ENCODE measurements around the gene MAN2A1.

MAN2A1 gene

GRCh38 chr5:109836280-109836679 lies 146.6 kb downstream of the MAN2A1 start:
- no peak overlapping the region for H3K27ac Mint-ChIP-seq
- H3K27me3 Mint-ChIP-seq = no peaks in the 10 kb centered on the region
- H3K4me1 Mint-ChIP-seq (ENCODE audit: low read depth in 2 of 2) = peaks cover 4 to 13% of the 10 kb centered on the region in 2 donors
- ATAC-seq (replicated peaks) (no peak), DNase-seq (no peak)
- peaks cover 22% of the 10 kb centered on the region for H3K36me3 Mint-ChIP-seq (ENCODE audit: insufficient read depth)
- H3K9me3 Mint-ChIP-seq = no peaks in the 10 kb centered on the region
- H3K4me3 Mint-ChIP-seq = no peak overlapping the region

DNA sequence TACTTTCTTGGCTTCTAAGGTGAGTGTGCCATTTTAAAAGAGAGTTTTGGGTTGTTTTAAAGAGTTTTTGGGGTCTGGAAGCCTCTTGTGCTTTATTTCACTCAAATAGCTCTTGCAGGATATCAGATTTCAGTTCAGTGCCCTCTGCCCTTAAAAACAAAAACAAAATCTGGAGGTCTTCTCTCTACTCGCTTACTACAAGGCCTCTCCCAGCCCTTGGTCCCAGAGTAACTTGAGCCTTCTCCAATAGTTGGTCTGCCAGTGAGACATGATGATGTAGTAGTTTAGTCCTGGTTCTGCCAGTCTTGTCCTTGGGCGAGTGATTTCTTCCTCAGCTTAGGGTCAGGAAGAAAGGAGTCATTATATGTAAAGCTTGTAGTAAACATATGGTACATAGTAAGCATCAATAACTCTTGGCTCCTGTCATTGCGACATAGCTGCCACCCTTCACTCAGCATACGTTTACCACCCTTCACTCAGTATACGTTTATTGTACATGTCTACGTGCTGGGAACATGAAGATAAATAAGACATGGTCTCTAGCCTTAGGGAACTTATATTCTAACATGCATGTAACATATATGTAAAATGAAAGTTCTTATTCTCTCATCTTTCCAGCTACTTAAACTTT lies 147.6 kb downstream of the MAN2A1 start:
- DNase-seq (no peak), ATAC-seq (replicated peaks) (no peak)
- peak overlapping the region in 1 of 2 donors; percentile 50 for H3K27ac Mint-ChIP-seq
- no peak overlapping the region for H3K4me3 Mint-ChIP-seq
- no peaks in the 10 kb centered on the region for H3K27me3 Mint-ChIP-seq
- peaks cover 4 to 9% of the 10 kb centered on the region in 2 donors for H3K4me1 Mint-ChIP-seq (ENCODE audit: low read depth in 2 of 2)
- peaks cover 23% of the 10 kb centered on the region for H3K36me3 Mint-ChIP-seq (ENCODE audit: insufficient read depth)
- no peaks in the 10 kb centered on the region for H3K9me3 Mint-ChIP-seq

DNA sequence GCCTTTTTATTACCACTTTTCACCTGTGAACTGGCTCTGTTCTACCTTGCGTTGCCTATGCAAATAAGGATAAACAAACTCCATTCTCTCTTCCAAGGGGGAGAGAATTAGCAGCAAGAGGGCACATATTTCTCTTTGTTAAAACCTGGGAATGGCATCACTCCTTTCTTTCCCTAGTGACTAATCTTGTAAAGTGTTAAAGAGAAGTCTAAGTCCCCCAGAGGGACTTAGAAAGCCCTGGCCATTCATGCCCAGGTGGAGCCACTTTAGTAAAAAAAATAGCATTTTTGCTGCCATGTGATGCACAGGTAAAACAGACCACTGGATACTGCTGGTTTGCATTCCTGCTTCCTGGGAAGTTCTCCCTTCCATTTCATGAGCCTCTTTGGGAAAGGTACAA lies 148.4 kb downstream of the MAN2A1 start:
- Mint-ChIP-seq H3K36me3 (ENCODE audit: insufficient read depth) (peaks cover 31% of the 10 kb centered on the region), H3K4me1 (ENCODE audit: low read depth in 2 of 2) (peaks cover 4 to 9% of the 10 kb centered on the region in 2 donors), H3K4me3 (no peak overlapping the region), H3K27me3 (no peaks in the 10 kb centered on the region), H3K27ac (no peak overlapping the region), H3K9me3 (no peaks in the 10 kb centered on the region)
- DNase-seq (no peak), ATAC-seq (replicated peaks) (no peak)

DNA sequence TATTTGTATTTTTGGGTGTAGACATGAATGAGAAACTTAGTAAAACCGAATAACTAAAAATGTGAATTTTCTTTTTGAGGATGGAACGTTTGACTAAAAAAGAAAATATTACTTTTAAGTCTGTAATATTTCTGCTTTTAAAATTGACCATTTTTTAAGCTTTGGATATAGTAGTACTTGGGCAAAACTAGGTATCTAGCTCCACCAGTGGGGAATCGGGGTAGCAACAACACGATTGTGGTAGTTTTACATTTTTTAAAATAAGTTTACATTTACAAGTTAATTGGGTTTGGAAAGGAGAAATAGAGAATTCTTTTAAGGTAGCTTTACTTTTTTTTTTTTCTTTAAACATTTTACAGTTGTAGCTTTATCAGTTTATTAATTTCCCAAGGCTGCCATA lies 154.4 kb downstream of the MAN2A1 start:
- H3K27ac Mint-ChIP-seq = no peak overlapping the region
- no peak overlapping the region for H3K4me3 Mint-ChIP-seq
- DNase-seq (no peak), ATAC-seq (replicated peaks) (no peak)
- H3K27me3 Mint-ChIP-seq = no peaks in the 10 kb centered on the region
- peaks cover 15 to 24% of the 10 kb centered on the region in 2 donors for H3K4me1 Mint-ChIP-seq (ENCODE audit: low read depth in 2 of 2)
- H3K36me3 Mint-ChIP-seq (ENCODE audit: insufficient read depth) = peaks cover 61% of the 10 kb centered on the region
- peaks cover 0 to 7% of the 10 kb centered on the region in 2 donors for H3K9me3 Mint-ChIP-seq

GRCh38 chr5:109844695-109845094 lies 155.0 kb downstream of the MAN2A1 start:
- H3K36me3 Mint-ChIP-seq (ENCODE audit: insufficient read depth) = peaks cover 57% of the 10 kb centered on the region

DNA sequence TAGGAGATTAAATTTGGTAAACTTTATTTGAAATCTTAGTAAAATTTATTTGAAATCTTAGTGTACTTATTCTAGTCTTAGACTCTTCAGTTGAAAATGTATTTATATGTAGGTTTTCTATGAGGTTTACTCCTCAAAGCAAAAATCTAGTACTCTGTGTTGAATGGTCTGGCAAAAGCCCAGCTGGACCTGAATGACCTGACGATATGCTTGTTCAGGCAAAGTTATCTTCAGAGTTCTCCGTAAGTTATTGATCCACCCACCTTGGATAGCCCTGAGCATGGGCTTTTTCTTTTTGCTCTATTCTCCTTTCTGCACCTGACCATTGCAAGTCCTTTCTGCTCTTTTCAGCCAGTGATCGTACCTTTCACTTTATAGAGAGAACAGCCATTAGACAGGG lies 158.4 kb downstream of the MAN2A1 start:
- Mint-ChIP-seq H3K27me3 (no peaks in the 10 kb centered on the region), H3K36me3 (ENCODE audit: insufficient read depth) (peaks cover 38% of the 10 kb centered on the region), H3K27ac (peak overlapping the region in 1 of 2 donors; percentile 89), H3K9me3 (peaks cover 0 to 7% of the 10 kb centered on the region in 2 donors), H3K4me3 (no peak overlapping the region), H3K4me1 (ENCODE audit: low read depth in 2 of 2) (peaks cover 27 to 49% of the 10 kb centered on the region in 2 donors)
- ATAC-seq (replicated peaks) (no peak), DNase-seq (no peak)

More at GRCh38 chr5:109844695-109845094, 155.0 kb downstream of the MAN2A1 start:
- Mint-ChIP-seq H3K27me3 (no peaks in the 10 kb centered on the region), H3K4me3 (no peak overlapping the region), H3K4me1 (ENCODE audit: low read depth in 2 of 2) (peaks cover 21 to 30% of the 10 kb centered on the region in 2 donors), H3K9me3 (peaks cover 0 to 7% of the 10 kb centered on the region in 2 donors), H3K27ac (no peak overlapping the region)
- DNase-seq (no peak), ATAC-seq (replicated peaks) (no peak)

DNA sequence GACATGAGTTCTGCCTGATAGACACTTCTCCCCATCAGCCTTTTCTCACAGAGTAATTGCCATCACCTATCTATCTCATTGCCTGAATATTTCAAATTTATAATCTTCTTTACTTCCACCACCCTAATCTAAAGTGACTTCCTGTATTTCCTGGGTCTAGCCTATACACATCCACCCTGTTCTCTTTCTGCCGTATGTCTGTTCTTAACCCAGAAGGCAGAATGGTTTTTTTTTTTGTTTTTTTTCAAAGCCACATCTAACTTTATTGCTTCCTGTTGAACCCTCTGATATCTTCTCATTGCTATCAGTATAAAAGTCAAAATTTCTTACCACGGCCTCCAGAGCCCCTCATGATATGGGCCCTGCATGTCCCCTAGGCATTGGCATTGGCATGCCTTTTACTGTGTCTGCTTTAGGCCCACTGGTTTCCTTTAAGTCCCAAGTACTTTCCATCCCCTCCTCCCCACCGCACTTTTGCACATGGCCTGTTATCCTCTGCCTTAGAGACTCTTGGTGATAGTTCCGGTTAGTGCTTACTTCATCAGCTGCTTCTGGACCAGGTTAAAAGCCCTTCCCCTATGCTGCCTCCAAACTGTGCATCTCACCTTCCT lies 159.9 kb downstream of the MAN2A1 start:
- Mint-ChIP-seq H3K9me3 (peaks cover 0 to 7% of the 10 kb centered on the region in 2 donors), H3K27ac (peak overlapping the region; percentile 9 to 89), H3K4me1 (ENCODE audit: low read depth in 2 of 2) (peaks cover 30 to 50% of the 10 kb centered on the region in 2 donors), H3K27me3 (no peaks in the 10 kb centered on the region), H3K36me3 (ENCODE audit: insufficient read depth) (peaks cover 29% of the 10 kb centered on the region), H3K4me3 (peak overlapping the region; percentile 4 to 49)
- ATAC-seq (replicated peaks) (peak; percentile 36), DNase-seq (no peak)

DNA sequence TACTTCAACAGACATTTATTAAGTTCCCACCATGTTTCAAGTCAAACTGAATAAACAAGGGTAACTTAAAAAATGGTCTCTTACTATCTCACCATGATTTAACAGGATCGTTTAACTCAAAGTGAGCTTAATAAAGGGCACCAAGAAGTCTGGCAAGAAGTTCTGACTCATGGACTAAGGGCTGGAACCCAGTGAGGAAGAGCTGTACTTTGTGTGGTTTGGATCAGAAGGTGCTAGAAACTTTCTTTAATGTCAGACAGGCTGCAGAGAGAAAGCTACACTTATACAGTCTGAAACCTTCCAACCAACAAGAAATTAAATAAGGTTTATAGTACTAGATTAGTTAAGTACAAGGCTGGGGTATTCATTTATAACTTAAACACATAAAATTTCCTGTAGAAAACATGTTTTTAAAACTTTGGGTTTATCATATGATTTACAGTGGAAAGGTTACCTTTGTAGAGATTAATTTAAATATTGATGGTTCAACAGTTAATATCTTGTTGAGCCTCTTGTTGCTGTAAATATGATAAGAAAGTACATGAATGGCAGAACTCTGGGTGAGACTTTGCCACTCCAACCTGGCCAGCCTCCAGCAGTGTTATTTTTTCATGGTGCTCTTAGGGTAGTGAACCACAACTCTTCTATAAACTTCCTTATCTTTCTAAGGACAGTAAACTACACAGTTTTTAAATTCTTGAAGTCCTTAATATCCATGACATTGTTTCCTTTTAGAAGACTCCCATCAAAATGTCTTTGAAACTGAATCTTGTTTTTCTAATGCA lies 162.8 kb downstream of the MAN2A1 start:
- Mint-ChIP-seq H3K9me3 (peaks cover 0 to 7% of the 10 kb centered on the region in 2 donors), H3K27ac (peak overlapping the region; percentile 8 to 56), H3K4me3 (peak overlapping the region in 1 of 2 donors; percentile 35), H3K27me3 (no peaks in the 10 kb centered on the region), H3K36me3 (ENCODE audit: insufficient read depth) (peaks cover 10% of the 10 kb centered on the region), H3K4me1 (ENCODE audit: low read depth in 2 of 2) (peaks cover 40 to 63% of the 10 kb centered on the region in 2 donors)
- DNase-seq (no peak), ATAC-seq (replicated peaks) (peak; percentile 65)

GRCh38 chr5:109853377-109853776 lies 163.7 kb downstream of the MAN2A1 start:
- Mint-ChIP-seq H3K36me3 (ENCODE audit: insufficient read depth) (peaks cover 9% of the 10 kb centered on the region), H3K27me3 (no peaks in the 10 kb centered on the region), H3K4me1 (ENCODE audit: low read depth in 2 of 2) (peaks cover 46 to 68% of the 10 kb centered on the region in 2 donors), H3K27ac (no peak overlapping the region), H3K9me3 (peaks cover 0 to 7% of the 10 kb centered on the region in 2 donors), H3K4me3 (no peak overlapping the region)
- DNase-seq = no peak
- ATAC-seq (replicated peaks) = no peak

DNA sequence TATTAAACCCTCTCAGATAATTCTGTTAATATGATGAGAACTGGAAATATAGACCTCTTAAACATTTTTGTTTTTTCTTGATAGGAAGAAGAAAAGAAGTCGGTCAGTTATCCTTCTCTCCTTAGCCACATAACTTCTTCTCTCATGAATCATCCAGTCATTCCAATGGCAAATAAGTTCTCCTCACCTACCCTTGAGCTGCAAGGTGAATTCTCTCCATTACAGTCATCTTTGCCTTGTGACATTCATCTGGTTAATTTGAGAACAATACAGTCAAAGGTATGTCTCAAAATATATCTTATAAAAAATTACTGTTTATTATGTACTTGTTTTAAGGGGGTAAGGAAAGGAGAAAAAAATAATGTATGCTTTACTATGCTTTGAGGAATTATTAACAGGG lies 165.3 kb downstream of the MAN2A1 start:
- Mint-ChIP-seq H3K36me3 (ENCODE audit: insufficient read depth) (peaks cover 5% of the 10 kb centered on the region), H3K4me3 (no peak overlapping the region), H3K9me3 (no peaks in the 10 kb centered on the region), H3K27me3 (no peaks in the 10 kb centered on the region), H3K4me1 (ENCODE audit: low read depth in 2 of 2) (peaks cover 38 to 67% of the 10 kb centered on the region in 2 donors), H3K27ac (peak overlapping the region in 1 of 2 donors; percentile 88)
- ATAC-seq (replicated peaks) (no peak), DNase-seq (no peak)

DNA sequence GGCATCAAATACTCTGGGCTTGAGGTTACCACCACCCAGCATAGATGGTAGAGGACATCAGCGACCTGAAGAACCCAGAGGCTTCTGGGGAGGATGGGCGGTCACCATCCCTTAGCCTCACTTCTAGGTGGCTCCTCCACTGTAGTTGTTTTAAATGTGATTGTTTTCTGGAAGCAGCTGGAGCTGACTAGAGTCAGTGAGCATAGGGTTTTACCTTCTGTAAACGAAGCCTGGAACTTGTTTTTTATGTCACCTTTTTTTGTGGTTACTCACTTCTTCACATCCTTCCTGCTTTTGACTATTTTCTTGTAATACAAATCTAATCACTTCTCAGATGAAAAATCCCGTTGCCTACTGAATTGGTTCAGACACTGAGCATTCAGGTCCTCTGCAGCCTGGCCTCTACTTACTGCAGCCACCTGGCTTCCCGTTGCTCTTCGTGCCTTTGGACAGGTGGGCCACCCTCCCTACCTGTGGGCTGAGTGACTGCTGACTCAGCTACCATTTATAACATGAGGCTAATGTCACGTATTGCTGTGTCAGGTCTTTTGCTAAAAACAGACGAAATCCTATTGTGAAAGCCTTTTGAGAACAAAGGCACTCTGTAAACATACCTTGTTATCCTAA lies 167.8 kb downstream of the MAN2A1 start:
- no peaks in the 10 kb centered on the region for H3K9me3 Mint-ChIP-seq
- H3K36me3 Mint-ChIP-seq (ENCODE audit: insufficient read depth) = peaks cover 3% of the 10 kb centered on the region
- ATAC-seq (replicated peaks) = peak; percentile 81
- H3K27me3 Mint-ChIP-seq = no peaks in the 10 kb centered on the region
- DNase-seq = peak in 2 of 3 experiments; percentile 3 to 21
- peak overlapping the region; percentile 88 to 95 for H3K27ac Mint-ChIP-seq
- peak overlapping the region; percentile 73 to 76 for H3K4me3 Mint-ChIP-seq
- peaks cover 36 to 61% of the 10 kb centered on the region in 2 donors for H3K4me1 Mint-ChIP-seq (ENCODE audit: low read depth in 2 of 2)

GRCh38 chr5:109859537-109859936 lies 169.8 kb downstream of the MAN2A1 start:
- no peak for ATAC-seq (replicated peaks)

DNA sequence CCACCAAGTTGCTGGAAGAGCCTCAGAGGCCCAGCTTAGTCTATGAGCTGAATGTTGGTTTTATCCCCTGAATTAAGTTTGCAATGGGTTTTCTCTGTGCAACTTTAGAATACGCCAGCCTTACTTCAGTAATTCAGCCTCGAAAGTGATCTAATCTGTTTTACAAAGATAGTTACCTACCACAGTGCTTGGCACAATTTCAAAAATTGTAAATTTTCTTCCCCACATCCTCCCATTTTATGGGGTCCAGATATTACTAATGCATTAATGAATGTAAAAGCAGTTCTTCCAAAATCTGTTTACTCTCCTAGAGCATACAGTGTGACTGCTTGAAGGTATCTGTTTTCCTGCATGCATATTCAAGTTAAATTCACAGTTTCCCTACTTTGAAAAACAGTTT lies 172.6 kb downstream of the MAN2A1 start:
- H3K4me3 Mint-ChIP-seq = no peak overlapping the region
- no peak for DNase-seq
- no peaks in the 10 kb centered on the region for H3K27me3 Mint-ChIP-seq
- H3K9me3 Mint-ChIP-seq = no peaks in the 10 kb centered on the region
- no peak for ATAC-seq (replicated peaks)
- H3K4me1 Mint-ChIP-seq (ENCODE audit: low read depth in 2 of 2) = peaks cover 21 to 38% of the 10 kb centered on the region in 2 donors
- H3K27ac Mint-ChIP-seq = peak overlapping the region in 1 of 2 donors; percentile 19
- H3K36me3 Mint-ChIP-seq (ENCODE audit: insufficient read depth) = peaks cover 9% of the 10 kb centered on the region

More at GRCh38 chr5:109859537-109859936, 169.8 kb downstream of the MAN2A1 start:
- H3K4me3 Mint-ChIP-seq = peak overlapping the region in 1 of 2 donors; percentile 28
- H3K4me1 Mint-ChIP-seq (ENCODE audit: low read depth in 2 of 2) = peaks cover 32 to 55% of the 10 kb centered on the region in 2 donors
- H3K9me3 Mint-ChIP-seq = no peaks in the 10 kb centered on the region
- no peaks in the 10 kb centered on the region for H3K27me3 Mint-ChIP-seq
- peaks cover 6% of the 10 kb centered on the region for H3K36me3 Mint-ChIP-seq (ENCODE audit: insufficient read depth)
- no peak for DNase-seq
- peak overlapping the region; percentile 3 to 95 for H3K27ac Mint-ChIP-seq
